Measurements from ENCODE around the gene RFNG.

GRCh38 chr17:82054351-82055022 is 2.9 kb upstream of the RFNG start:
- no peak for TF ChIP-seq YY1 (IDR thresholded peaks at IDR 0.05; ENCODE audit: insufficient read depth, insufficient read length)
- no peak for TF ChIP-seq SUZ12 (IDR thresholded peaks at IDR 0.05; ENCODE audit: extremely low read depth, insufficient read depth, insufficient read length)
- no peak for TF ChIP-seq ZNF274 (IDR thresholded peaks at IDR 0.05; ENCODE audit: low read depth, low read length)
